Loucy (cell line): Measurements from ENCODE around the gene NBPF19.
"Not testable (repeated sequence)": the region's sequence is repeated elsewhere in the genome, so short reads cannot be mapped to it uniquely, and the experiment has no call there.

ENCODE experiments used
- CTCF ChIP-seq: fragments of 200-600 bp; sonication (generic); conservative IDR thresholded peaks from 2 replicates; pipeline ENCODE4 v1.5.1; 2014; ENCODE audit warnings: mild to moderate bottlenecking, antibody characterized with exemption, low read length
- EZH2phosphoT487 ChIP-seq: fragments of 200-600 bp; IDR thresholded peaks from 2 replicates; pipeline ENCODE4 v1.6.1; 2018; ENCODE audit warnings: antibody characterized with exemption, mild to moderate bottlenecking, moderate library complexity, borderline replicate concordance

GRCh38 chr1:149452652-149453051 is 22.2 kb upstream of the NBPF19 start:
- TF ChIP-seq CTCF, EZH2phosphoT487: not testable (repeated sequence)
